HG03097 (cell line): Measurements from ENCODE around the gene PRKAG3.
"Not testable (repeated sequence)": the region's sequence is repeated elsewhere in the genome, so short reads cannot be mapped to it uniquely, and the experiment has no call there.

Experiments used
- ATAC-seq: cut with Tn5 transposase; IDR thresholded peaks from one replicate; pipeline ENCODE4 v1.9.1; 2021; ENCODE audit not compliant: unreplicated experiment, low FRiP score

Gene PRKAG3

DNA sequence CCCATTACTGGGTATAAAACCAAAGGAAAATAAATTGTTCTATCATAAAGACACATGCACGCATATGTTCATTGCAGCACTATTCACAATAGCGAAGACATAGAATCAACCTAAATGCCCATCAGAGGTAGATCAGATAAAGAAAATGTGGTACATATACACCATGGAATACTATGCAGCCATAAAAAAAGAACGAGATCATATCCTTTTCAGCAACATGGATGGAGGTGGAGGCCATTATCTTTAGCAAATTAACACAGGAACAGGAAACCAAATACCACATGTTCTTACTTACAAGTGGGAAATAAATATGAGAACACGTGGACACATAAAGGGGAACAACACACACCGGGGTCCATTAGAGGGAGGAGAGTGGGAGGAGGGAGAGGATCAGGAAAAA is 12.7 kb upstream of the PRKAG3 start:
- not testable (repeated sequence) for ATAC-seq

DNA sequence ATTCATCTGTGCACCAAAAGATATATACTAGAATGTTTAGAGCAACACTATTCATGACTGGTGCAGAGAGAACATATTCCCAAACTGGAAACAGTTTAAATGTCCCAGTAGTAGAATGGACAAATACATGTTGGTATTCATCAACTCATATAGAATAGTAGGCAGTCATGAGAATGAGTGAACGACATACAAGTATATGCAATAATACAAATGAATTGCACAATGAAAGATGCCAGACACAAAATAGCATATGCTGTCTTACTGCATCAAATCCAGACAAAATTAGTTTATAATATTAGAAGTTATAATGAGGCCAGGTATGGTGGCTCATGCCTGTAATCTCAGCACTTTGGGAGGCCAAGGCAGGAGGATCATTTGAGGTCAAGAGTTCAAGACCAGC is 8.3 kb upstream of the PRKAG3 start:
- ATAC-seq: no peak

DNA sequence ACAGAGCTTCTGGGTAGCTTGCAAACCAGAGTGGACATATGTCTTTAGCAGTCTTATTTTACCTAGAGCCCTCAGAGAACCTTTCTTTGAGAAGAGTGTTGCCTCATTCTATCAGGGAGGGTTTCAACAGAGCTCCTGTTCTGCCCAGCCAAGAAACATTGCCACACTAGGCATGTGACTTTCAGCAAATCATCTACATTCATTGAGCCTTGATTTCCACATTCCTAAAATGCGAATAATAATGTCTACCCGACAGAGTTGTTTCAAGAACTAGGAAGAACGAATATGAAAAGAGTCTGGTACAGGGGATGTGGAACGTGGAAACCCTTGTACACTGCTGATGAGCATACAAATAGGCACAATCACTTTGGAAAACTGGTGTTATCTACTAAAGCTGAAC is 7.8 kb upstream of the PRKAG3 start:
- ATAC-seq: no peak

DNA sequence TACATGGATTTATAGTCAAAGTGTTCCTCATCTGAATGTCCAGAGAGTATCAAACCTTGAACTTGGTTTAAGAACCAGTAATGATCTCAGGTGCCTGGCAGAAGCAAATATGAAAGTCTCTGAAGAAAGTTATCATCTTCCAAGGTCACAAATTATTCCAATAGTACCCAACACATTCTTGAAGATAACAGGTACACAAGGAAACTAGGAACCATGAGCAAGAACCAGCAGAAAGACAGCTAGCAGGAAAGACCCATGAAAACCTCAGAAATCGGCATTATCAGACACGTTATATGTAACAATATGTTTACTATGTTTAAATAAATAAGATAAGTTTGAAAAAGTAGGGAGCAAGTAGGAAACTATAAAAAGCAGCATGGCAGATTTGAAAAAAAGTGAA is 5.9 kb upstream of the PRKAG3 start:
- no peak for ATAC-seq

DNA sequence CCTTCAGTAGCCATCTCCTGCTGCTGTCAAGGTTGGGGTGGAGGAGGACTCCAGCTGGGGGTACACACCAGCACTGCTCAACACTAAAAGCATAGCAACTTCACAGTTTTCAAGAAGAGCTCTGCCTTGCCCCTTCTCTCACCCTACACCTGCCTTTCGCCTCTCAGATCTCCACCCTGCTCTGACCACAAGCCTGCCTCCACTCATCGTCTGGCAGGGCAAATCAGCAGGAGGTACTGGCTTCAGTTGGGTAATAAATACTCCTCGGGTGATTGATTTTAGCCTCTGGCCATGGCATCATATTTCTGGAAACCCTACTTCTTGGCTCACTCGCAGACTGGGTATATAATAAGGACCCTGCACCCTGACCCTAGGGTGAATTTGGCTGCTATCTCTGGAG is 3.1 kb upstream of the PRKAG3 start:
- ATAC-seq: no peak

DNA sequence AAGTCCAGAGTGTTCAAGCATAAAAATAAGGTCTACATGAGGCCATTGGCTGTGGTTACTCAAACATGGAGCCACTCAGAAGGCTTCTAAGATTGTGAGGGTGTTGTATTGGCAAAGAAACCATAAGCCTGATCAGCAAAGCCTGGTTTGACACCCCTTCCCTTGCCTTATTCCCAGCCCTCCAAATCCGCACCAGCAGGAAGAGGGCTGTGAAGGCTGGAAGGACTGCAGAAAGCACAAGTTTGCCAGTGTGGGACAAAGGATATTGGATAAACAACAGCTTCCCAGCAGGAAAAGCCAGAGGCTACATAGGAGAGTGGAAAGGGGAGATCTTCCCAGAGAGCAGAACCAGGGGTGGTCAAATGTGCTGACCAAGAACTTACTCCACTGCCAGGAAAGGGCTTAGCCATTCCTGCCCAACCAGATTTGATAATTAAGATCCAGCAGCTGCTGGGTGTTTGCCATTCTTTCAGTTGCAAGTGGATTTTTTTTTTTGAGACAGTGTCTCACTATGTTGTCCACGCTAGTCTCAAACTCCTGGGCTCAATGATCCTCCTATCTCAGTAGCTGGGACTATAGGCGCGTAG is 1.5 kb upstream of the PRKAG3 start:
- ATAC-seq: no peak

DNA sequence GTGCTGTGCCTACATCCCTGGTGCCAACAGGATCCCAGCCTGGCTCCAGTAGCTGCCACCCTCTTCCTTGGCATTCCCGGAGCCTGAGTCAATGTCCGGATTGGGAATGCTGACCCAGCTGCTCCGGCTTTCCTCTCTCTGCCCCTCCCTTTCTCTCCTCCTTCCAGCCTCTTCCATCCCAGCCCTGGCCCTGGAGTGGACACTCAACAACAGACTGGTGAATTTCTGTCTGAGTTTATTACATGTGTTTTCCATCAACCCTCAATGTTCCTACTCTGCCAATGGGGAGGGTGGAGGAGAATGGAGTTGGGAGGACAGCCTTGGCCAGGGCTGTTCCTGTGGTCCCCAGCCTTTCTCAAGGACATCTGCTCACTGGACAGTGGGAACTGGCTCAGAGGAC is 917 bp upstream of the PRKAG3 start:
- ATAC-seq: no peak

DNA sequence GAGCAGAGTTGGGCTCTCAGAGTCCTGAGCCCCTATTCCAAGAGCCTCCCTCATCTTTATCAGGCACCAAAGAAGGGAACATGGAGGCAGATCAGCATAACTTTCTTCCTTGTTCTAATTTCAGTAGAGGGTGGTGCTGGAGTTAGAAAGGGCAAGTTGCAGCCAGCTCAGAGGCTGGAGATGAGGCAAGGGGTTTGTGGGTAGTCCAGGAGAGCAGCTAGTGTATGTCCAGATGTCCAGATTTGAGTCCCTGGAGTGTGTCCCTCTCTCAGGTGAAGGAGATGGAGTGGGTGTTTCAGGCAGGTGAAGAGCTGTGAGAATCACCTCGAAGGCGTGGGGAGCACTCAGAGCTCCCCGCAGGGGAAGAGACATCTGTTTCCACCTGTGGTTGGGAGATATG is 478 bp upstream of the PRKAG3 start:
- ATAC-seq: no peak

DNA sequence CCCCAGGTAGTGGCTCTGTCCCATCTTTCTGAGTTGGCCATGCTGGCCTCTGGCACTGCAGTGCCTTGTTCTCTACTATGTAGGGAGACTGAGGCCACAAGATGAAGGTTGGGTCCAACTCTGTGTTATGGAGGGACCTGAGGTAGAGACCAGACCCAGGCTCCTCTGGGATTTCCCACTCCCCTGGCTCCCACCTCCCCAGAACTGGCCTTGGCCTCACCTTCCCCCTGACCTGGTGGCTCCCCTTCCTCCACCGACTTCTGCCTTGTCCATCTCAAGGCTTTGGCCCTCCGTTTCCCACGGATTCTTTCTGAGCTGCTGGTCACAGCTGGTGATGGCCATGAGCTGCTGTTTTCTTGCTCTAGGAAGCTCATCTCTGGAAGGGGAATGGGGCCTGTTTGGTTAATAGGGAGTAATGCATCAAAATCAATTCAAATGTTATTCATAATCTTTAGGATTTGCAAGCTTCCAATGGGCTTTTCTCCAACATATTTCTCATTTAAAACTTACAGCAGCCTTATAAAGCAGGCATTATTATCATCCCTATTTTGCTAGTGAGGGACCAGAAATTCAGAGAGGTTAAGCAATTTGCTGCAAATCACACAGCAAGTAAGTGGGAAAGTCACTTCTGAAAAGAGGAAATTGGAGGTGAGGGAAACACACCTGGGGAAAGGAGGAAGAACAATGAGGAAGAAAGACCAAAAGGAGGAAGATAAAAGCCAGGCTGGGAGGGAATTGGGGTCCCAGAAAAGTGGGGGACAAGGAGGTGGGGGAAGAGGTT is 887 bp downstream of the PRKAG3 start:
- ATAC-seq: no peak

DNA sequence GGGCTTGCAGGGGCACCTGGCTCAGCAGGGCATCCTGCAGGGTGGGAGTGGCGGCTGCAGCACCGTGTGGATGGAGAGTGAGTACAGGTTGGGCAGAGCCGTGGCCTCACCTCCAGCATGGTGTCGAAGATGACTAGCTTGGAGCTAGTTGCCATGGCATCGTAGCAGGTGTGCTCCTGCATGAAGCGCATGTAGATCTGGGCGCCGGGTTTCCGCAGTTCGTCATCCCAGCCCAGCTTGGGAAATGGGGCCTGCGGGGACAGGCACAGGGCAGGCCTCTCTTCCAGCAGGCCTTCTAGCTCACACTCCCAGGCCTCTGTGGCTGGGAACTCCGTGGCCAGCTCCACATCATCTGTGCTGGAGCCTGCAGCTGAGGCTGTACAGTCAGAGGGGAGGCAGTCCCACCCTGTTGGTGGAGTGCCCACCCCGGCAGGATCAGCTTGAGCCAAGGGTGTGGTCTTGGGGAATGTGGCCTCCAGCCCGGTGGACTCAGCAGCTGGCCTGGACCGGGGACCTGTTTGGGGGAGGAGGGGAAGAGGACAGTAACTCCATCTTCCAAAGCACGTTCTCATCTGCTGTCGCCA is 1.6 kb downstream of the PRKAG3 start:
- ATAC-seq: no peak

DNA sequence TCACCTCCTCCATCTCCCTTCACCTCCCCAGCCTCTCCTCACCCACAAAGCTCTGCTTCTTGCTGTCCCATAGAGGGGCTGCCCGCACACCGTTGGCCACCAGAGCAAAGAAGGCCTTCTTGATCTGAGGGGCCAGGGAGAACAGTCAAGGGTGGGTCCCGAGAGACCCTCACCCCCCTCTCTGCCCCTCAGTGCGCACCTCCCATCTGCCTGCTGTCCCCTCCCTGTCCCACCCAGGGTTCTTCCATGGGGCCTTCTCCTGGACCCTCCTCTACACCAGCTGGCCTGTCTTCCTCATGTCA is 3.2 kb downstream of the PRKAG3 start:
- ATAC-seq: no peak

DNA sequence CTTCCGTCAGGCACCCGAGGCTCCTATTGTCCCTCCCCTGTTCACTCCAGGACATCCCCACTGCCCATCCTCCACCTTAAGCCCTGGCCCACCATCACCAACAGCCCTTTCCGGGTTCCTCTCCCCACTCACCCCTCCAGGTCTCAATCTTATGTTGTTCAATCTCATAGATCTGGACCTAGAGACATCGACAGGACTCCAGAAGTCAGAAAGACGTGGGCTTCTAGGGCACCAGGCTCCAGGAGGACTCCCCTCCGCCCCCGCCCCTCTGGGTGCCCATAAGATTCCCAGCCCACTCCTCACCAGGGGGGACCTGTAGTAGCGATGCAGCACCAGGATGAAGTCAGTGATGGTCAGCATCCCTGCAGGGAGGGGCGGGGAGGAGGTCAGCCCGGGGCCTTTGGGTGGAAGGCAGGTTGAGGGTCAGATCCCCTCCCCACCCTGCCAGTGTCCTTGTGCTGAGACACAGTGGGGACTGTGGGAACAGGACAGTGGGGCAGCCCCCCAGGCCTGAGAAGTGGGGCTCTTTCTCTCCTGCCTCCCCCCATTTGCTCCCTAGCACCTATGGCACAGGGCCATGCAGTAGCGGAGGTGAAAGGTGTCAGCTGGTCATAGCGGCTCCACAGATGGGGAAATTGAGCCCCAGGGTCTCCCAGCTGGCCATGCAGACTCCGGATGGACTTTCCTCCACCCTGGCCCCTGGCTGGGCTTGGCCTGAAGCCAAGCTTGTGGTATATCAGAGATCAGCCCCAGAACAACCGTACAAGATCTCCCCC is 3.7 kb downstream of the PRKAG3 start:
- ATAC-seq: no peak

DNA sequence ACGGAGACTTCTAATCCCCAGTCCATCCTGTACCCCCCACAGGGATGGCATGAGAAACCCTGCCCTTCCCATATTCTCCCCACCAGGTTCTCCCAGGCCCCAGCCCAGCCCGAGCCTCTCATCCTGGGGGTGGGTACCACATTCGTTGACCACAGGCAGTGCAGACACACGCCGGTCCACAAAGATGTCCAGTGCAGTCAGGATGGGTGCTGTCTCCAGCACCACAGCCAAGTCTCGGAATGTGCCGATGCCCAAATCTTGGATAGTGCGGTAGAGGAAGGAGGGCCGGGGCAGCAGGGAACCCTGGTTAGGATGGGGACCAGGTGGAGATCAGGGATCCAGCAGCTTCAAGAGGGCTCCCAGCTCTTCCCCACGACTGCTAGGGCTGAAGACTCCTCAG is 4.8 kb downstream of the PRKAG3 start:
- ATAC-seq: no peak

DNA sequence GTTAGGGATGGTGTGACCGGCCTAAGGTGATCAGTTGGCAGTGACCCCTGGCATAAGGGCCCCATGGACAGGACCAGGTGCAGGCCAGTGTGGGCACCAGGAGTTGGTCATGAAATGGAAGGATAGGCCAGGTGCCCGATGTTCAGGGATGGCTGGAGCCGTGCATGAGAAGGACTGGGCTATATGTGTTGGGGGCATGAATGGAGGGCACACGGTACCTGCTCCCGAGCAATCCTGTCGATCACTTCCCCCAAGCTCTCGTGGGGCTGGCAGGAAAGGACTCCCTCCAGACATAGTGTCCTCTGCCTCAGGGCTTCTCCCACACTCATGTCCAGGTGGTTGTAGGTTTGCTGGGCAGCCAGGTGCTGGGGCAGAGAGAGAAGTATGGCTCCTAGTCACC is 7.6 kb downstream of the PRKAG3 start:
- no peak for ATAC-seq

DNA sequence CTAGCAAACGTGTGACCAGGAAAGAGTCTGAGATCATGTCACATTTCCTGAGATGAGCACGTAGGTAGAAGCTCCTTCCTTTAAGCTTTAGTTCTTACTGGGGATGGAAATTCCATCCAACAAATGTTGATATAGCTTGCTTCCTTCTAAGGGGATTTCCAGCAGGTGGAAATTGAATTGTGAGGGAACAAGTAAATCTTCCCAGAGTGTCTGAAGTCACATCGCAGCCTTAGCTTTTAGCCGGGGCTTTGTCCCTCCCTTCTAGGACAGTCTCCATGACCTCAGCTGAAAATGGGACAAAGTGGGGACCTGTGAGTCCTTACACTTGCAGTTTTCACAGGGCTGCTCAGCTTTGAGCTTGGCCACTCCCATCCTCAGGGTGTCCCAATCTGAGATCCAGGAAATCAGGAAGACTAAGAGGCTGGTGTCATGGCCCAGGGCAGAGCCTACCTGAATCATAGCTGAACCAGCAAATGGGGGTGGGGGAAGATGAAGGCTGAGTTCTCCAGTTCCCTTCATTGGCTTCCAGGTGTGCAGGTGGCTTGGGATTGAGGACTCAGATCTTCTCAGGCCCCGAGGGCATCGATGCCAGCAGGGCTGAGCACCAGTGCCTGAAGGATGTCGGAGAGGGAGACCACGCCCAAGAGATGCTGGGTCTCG is 8.3 kb downstream of the PRKAG3 start:
- ATAC-seq: no peak

DNA sequence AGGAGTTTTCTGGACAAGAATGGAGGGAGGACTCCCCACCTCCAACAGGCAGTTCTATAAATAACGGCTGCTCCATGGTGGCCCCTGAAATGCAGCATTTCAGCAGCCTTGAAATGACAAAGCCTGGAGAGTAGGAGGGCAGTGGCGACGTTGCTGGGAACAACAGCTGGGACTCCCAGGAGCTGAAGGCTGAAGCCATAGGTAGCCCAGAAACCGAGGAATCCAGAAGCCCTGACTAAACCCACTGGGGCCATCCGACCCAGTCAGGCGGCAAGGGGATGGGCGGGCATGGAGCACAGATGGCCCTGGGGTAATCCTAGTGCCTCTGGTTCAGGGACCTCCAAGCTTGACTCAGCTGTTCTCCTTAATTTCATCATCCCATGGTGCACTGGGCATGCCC is 9.0 kb downstream of the PRKAG3 start:
- no peak for ATAC-seq

DNA sequence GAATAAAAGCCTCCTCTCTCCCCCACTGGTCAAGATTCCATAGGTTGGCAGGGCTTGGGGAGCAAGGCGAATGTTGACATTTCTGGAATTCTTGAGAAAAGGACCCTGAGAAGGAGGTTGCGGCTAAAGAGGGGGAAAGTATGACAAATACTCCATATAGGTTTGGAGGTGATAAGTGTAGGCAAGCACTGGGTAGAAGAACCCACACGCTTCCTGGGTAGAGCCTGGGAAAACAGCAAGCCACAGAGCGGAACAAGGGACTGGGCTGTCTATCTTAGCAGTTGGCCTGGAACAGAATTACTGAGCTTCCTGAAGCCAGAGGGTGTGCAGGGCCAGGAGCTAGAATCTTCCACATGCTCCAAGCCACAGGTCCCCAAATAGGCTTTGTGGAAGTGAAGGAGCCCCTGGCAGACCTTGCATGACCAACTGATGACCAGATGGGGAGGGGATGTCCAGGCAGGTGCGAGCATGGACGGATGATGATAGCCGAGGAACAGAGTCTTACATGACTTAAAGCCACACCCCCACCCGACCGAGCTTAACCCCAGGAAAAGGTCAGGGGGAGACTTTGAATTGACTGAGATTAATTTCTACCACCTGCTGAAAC is 9.9 kb downstream of the PRKAG3 start:
- ATAC-seq: no peak

DNA sequence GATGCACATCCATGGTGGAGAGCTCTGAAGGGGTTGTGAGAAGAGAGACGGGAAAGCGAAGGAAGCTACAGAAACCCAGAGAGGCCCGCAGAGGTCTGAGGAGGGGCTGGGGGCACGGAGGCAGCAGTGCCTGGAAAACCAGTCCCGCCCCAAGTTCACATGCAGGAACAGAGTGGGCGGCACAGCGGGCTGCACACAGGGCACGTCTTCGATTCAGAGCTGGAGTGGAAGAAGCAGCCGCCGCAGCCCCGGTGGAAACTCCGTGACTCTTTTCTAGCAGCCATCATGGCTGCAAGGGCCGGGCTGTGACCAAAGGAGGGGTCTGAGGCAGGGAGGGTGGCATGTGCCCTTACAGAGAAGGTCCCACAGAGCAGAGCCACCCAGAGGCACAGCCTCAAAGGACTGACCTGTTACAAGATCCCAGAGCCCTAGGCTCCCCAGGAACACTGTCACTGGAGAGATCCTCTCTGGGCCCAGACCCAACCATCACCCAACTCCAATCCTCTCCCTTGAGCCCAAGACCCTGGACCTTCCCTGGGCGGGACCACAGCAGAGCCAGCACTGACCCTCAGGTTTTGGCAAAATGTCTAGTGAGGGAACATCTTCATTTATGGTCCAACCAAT is 10.7 kb downstream of the PRKAG3 start:
- ATAC-seq: no peak

DNA sequence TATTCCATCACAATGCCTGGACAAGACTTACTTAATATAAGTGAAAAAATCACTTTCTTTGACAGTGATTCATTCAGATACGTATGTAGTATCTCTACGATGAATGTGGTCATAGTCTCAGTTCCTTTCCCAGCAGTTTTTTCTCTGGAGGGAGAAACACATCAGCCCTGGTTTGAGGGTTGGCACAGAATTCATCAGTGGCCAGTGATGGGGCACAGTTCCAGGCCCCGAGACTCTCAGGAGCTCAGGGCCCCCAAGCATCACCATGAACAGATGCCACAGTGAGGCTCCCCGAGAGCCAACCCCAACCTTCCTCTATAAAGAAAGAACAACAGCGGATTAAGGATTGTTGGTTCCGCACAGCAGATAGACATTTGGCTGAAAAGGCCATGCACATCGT is 12.5 kb downstream of the PRKAG3 start:
- no peak for ATAC-seq

DNA sequence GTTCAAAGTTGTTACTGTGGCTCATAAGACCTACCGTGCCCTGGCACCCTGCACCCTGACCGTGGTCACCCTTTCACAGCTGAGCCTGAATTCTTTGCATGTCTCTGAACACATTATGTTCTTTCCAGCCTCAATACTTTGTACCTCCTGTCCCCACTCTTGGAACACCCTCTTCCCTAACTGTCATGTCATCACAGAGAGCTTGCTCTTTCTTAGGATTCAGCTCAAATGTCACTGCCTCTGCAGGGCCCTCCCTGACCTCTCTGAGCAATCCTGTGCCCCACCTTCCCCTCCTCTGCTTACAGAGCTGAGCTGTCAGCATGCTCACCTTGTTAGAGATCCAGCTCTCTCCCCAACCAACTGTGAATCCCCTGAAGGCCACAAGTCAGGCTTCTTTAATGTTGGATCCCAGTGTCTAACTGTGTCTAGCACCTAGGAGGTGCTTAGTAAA is 15.0 kb downstream of the PRKAG3 start:
- no peak for ATAC-seq
